Subcutaneous adipose tissue (tissue), 4 donors: ENCODE data around the gene PIK3IP1. TPM values are rescaled to one million over a fixed set of nuclear protein-coding genes. Genes with fewer than 3 reads are reported as not detected.

Experiments used
- total RNA-seq, 4 donors: library from RNA; depleted of rRNA; stranded (reverse); fragments of >200 nt; gene quantifications; one replicate each; pipeline ENCODE4 v1.1.0, GENCODE V29; 2016
- TF ChIP-seq, protein P1 (sequence below): fragments of 450-650 bp; IDR thresholded peaks from one replicate; pipeline ENCODE4 v1.5.1; 2016; ENCODE audit warnings: low read depth, mild to moderate bottlenecking, control low read depth, antibody characterized with exemption, moderate library complexity

The PIK3IP1 gene, protein sequence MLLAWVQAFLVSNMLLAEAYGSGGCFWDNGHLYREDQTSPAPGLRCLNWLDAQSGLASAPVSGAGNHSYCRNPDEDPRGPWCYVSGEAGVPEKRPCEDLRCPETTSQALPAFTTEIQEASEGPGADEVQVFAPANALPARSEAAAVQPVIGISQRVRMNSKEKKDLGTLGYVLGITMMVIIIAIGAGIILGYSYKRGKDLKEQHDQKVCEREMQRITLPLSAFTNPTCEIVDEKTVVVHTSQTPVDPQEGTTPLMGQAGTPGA
- 100 to 1,000 TPM in 2 of 4 donors, 10 to 100 TPM in 2; 39.9 to 179 (median 98.4) TPM for total RNA-seq

DNA sequence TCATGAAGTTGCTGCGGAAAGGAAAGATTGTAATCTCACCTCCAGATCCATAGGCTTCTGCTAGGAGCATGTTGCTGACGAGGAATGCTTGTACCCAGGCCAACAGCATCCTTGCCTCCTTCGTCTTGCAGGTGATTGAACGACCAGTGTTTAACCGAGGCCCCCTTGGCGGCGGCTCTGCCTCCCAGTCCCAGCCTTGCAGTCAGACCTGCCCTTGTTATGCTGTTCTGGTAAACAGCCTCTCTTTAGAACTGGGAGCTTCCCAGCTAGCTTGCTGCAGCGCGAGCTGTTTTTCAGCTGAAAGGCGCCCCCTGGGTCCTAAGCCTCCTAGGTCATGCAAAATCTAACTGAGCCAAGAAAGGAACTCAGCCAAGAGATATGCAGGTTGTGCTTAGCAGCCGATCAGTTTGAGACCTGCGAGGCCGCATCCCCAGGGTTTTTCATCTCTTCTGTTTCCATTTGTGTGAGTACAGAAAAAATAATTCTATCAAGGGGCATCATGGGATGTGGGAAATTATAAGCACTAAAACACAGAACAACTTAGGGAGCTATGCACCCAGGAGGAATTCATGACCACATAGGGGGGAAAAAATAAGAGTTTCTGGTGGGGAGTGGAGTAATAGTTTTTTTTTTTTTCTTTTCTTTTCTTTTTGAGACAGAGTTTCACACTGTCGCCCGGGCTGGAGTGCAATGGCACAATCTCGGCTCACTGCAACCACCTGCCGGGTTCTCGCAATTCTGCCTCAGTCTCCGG, at the start of gene PIK3IP1:
Gene PIK3IP1, minus strand, starts transcription at position 253 of the 754 bp plus-strand sequence. Its CDS starts 144 bp downstream, at position 109.
- TF ChIP-seq, protein P1, sequence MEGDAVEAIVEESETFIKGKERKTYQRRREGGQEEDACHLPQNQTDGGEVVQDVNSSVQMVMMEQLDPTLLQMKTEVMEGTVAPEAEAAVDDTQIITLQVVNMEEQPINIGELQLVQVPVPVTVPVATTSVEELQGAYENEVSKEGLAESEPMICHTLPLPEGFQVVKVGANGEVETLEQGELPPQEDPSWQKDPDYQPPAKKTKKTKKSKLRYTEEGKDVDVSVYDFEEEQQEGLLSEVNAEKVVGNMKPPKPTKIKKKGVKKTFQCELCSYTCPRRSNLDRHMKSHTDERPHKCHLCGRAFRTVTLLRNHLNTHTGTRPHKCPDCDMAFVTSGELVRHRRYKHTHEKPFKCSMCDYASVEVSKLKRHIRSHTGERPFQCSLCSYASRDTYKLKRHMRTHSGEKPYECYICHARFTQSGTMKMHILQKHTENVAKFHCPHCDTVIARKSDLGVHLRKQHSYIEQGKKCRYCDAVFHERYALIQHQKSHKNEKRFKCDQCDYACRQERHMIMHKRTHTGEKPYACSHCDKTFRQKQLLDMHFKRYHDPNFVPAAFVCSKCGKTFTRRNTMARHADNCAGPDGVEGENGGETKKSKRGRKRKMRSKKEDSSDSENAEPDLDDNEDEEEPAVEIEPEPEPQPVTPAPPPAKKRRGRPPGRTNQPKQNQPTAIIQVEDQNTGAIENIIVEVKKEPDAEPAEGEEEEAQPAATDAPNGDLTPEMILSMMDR, result no peak

DNA sequence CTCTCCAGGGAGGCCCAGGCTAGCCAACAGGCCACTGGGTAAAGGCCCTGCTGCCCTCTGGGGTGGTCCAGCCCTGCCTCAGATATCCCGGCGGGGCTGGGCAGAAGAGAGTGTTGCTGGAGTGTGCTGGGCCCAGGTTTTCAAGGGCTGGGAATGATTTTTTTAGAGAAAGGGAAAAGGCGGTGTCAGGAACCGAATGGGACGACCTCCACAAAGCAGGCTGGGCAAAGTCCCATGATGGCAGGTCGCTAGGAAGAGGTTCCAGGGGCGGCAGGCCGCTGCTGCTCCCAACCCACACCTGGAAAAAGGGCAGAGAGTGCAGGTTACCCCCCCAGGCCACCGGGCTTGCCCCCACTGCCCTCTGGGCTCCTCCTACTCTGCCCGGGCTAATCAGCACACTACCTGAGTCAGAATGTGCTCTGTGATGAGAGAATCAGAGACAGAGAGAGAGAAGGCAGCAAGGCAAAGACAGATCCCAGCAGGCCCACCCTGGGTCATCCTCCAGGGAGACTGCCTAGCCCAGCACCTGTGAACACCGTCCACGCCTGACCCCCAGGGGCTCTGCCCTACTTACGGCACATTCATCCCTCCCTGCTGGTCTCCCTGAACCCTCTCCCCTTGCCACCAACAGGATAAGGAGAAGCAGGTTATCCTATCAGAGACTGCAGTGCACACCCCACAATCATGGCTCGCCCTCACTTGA, 49.2 kb upstream of the PIK3IP1 start:
- TF ChIP-seq, protein P1, result no peak

DNA sequence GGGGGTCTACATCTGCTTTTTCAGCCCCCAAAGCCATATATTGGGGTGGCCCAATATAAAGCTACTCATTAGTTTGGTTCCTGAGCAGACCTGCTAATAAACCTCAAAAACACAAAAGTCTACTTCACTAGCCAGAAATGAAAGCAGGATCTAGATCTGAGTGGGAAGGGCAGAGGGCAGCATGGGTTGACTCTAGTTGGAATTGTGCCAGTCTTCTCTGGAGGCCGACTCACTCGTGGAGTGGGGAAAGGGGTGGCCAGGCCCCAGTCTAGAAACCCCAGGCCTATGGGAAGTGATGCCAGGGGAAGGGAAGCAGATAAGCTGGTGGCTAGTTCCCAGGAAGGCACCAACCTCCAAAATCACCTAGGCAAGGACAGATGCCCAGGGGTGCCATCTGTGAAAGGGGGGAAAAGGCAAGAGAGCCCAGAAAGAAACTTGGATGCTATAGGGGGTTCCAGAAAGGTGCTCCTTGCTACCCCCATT, 48.5 kb upstream of the PIK3IP1 start:
- TF ChIP-seq, protein P1, result no peak

DNA sequence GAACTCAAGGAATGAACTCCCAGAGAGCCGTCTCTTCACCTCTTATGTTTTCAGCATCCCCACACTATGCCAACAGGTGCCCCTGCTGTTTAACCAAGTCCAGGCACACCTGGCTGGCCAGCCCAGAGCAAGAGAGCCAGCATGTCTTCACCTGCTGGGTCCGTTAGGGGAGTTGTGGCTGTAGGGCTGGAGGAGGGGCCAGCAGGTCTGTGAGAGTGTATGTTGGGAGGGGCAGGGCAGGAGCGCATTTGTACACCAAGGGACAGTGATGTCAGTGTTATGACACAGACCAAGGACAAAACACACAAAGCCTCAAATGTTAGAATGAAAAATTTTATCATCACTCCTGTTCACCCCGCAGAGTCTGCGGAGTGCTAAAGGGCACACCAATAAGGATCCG, 48.1 kb upstream of the PIK3IP1 start:
- TF ChIP-seq, protein P1, result no peak

DNA sequence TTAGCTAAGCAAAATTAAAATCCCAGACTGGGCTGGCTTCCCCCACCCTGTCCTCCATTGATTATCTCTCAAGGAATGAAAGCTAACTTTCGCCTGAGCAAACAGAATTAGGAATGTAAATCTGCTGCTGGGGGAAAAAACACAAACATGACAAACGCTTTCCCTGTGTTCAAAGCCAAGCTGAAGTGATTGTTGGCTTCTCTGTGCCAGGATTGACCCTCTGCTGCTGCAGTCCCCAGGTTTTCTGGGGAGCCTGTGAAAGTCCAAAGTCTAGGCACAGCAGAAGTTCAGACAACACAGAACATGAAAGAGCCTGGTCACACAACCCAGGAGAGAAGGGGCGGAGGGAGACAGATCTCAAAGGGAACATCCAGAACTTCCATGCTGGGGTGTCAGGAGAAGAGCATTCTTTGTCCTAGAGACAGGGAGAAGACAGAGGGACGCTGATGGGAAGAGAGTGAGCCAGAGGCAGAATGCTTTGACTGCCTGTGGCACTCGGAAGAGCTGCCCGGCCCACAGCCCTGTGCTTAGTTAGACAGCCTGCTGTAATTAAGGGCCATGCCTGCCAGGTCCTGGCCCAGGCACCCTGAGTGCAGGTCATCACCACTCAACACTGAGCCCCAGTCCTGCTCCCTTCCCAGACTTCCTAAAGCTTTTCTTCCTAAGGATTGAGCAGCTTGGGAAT, 47.0 kb upstream of the PIK3IP1 start:
- TF ChIP-seq, protein P1, result no peak

DNA sequence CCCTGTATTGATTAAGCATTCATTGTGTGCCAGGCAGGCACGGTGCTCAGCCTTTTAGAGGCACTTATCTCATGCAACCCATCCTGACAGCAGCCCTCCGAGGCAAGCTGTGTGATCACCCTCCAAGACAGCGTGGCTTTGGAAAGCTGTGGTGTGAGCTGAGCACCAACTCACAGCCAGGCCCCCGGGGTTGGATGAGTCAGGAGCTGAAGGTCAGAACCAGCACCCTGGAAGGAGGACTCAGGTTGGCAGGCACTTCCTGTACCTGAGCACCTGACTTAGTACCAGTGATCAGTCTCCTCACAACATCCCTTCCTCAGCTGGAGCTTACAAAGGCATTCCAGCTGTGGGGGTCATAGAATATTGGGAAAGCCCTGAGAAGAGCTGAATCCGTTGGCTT, 44.9 kb upstream of the PIK3IP1 start:
- TF ChIP-seq, protein P1, result no peak
